Activated CD8-positive, alpha-beta T cell treated with anti-CD3 and anti-CD28 coated beads for 36 hours (primary cell): ENCODE measurements around the gene SORL1-AS1.

Source experiments
- ATAC-seq: fragments of 200-7000 bp; cut with Tn5 transposase; one replicate; pipeline ENCODE4 v1.10.0; 2021; ENCODE audit warnings: mild to moderate bottlenecking, moderate library complexity
- CTCF ChIA-PET: fragments of 350-600 bp; sonication (Branson Sonifier 250); formaldehyde crosslinking; loops from one replicate; lab custom pipeline; 2021; ENCODE audit warnings: antibody characterized with exemption; lab: Charles Lee
- POLR2A ChIA-PET: fragments of 350-600 bp; sonication (Branson Sonifier 250); formaldehyde crosslinking; loops from one replicate; lab custom pipeline; 2021; ENCODE audit warnings: antibody characterized with exemption; lab: Charles Lee
- DNase-seq: peaks from one replicate; pipeline ENCODE4 v3.0.0-alpha.2; 2020
- H3K27ac Mint-ChIP-seq: one replicate; pipeline ENCODE4 v1.8.0; 2021; ENCODE audit warnings: mild to moderate bottlenecking, mixed read lengths
- H3K27me3 Mint-ChIP-seq: one replicate; pipeline ENCODE4 v1.8.0; 2021; ENCODE audit warnings: mixed read lengths
- H3K36me3 Mint-ChIP-seq: one replicate; pipeline ENCODE4 v1.8.0; 2021; ENCODE audit warnings: low read depth, mixed read lengths
- H3K4me1 Mint-ChIP-seq: one replicate; pipeline ENCODE4 v1.8.0; 2021; ENCODE audit warnings: low read depth, mixed read lengths
- H3K4me3 Mint-ChIP-seq: one replicate; pipeline ENCODE4 v1.8.0; 2021; ENCODE audit warnings: mild to moderate bottlenecking, moderate library complexity, mixed read lengths
- H3K9me3 Mint-ChIP-seq: one replicate; pipeline ENCODE4 v1.8.0; 2021; ENCODE audit warnings: mixed read lengths
- CTCF ChIP-seq: fragments of 200-600 bp; IDR thresholded peaks from one replicate; pipeline ENCODE4 v1.8.0; 2022; ENCODE audit warnings: antibody characterized with exemption, mild to moderate bottlenecking
- intact Hi-C: fragments of 100-400 bp; cut with micrococcal nuclease; formaldehyde crosslinking; loops from one replicate; pipeline ENCODE4 v1.10.0; 2022

The SORL1-AS1 gene

GRCh38 chr11:121497176-121497998 lies 44.6 kb upstream of the SORL1-AS1 start:
- CTCF ChIA-PET, result interaction anchor here (1.0 kb wide), 1 partner anchor 10 kb away, joined by 3 read pairs; no protein-coding TSS in a partner anchor
- ATAC-seq (no peak), DNase-seq (no peak)
- Mint-ChIP-seq H3K27me3 (no peaks in the 10 kb centered on the region), H3K9me3 (peaks cover 3% of the 10 kb centered on the region), H3K4me1 (peaks cover 64% of the 10 kb centered on the region), H3K36me3 (peaks cover 75% of the 10 kb centered on the region), H3K4me3 (no peak overlapping the region), H3K27ac (peak overlapping the region; percentile 40)
- TF ChIP-seq CTCF, result no peak
- intact Hi-C loops, result loop anchor here (5.0 kb wide), 1 partner anchor 40 kb away; no protein-coding TSS in a partner anchor
- POLR2A ChIA-PET, result interaction anchor here (2.5 kb wide), 1 partner anchor 10 kb away, joined by 8 read pairs; no protein-coding TSS in a partner anchor

- intact Hi-C loops, result loop anchor here (5.0 kb wide), 1 partner anchor 43 kb away; no protein-coding TSS in a partner anchor
- peaks cover 74% of the 10 kb centered on the region for H3K36me3 Mint-ChIP-seq
Observed at GRCh38 chr11:121494355-121495099, 41.8 kb upstream of the SORL1-AS1 start.

GRCh38 chr11:121489823-121490222 lies 37.1 kb upstream of the SORL1-AS1 start:
- peaks cover 55% of the 10 kb centered on the region for H3K4me1 Mint-ChIP-seq
- ATAC-seq (no peak), DNase-seq (no peak)
- H3K4me3 Mint-ChIP-seq, result no peak overlapping the region
- POLR2A ChIA-PET, result interaction anchor here (0.9 kb wide), 1 partner anchor 22 kb away, joined by 3 read pairs; no protein-coding TSS in a partner anchor
- H3K27me3 Mint-ChIP-seq, result no peaks in the 10 kb centered on the region
- no peaks in the 10 kb centered on the region for H3K9me3 Mint-ChIP-seq
- no peak for TF ChIP-seq CTCF
- H3K27ac Mint-ChIP-seq, result peak overlapping the region; percentile 50
- H3K36me3 Mint-ChIP-seq, result peaks cover 64% of the 10 kb centered on the region
- CTCF ChIA-PET, result interaction anchor here (0.9 kb wide), 1 partner anchor 18 kb away, joined by 3 read pairs; no protein-coding TSS in a partner anchor
- intact Hi-C loops, result no loop called here

More at GRCh38 chr11:121494355-121495099, 41.8 kb upstream of the SORL1-AS1 start:
- peaks cover 62% of the 10 kb centered on the region for H3K4me1 Mint-ChIP-seq
- peak overlapping the region; percentile 45 for H3K4me3 Mint-ChIP-seq
- CTCF ChIA-PET, result interaction anchor here (0.8 to 3.9 kb wide), 7 partner anchors 11 to 175 kb away, joined by 3 to 17 read pairs (median 3); no protein-coding TSS in a partner anchor
- POLR2A ChIA-PET, result interaction anchor here (0.7 to 2.6 kb wide), 5 partner anchors 11 to 76 kb away, joined by 3 to 12 read pairs (median 5); no protein-coding TSS in a partner anchor
- peak; percentile 85 for DNase-seq
- ATAC-seq, result peak; percentile 75
- H3K27ac Mint-ChIP-seq, result peak overlapping the region; percentile 92
- H3K27me3 Mint-ChIP-seq, result no peaks in the 10 kb centered on the region
- no peak for TF ChIP-seq CTCF
- no peaks in the 10 kb centered on the region for H3K9me3 Mint-ChIP-seq

- DNase-seq (no peak), ATAC-seq (no peak)
- Mint-ChIP-seq H3K27ac (no peak overlapping the region), H3K4me1 (peaks cover 53% of the 10 kb centered on the region), H3K9me3 (no peaks in the 10 kb centered on the region), H3K36me3 (peaks cover 67% of the 10 kb centered on the region), H3K4me3 (no peak overlapping the region), H3K27me3 (no peaks in the 10 kb centered on the region)
- intact Hi-C loops, result no loop called here
- no peak for TF ChIP-seq CTCF
- ChIA-PET CTCF (no interaction called here), POLR2A (interaction anchor here (1.8 to 2.3 kb wide), 2 partner anchors 10 to 21 kb away, joined by 6 to 8 read pairs; no protein-coding TSS in a partner anchor)
Observed at GRCh38 chr11:121488641-121489040, 35.9 kb upstream of the SORL1-AS1 start.
